IMR-90 (cell line): ENCODE results near the gene PRXL2C. TPM values are rescaled to one million over a fixed set of nuclear protein-coding genes. Genes with fewer than 3 reads are reported as not detected.

Experiments used
- ATAC-seq: fragments of 200-7000 bp; cut with Tn5 transposase; 2 replicates; pipeline ENCODE4 v1.9.1; 2020; ENCODE audit warnings: low read depth, mild to moderate bottlenecking, moderate library complexity
- BruUV-seq: library from RNA; stranded (reverse); fragments of 400-500 nt; replicated peaks from 2 replicates; lab custom pipeline; 2021; lab: Mats Ljungman, UMichigan
- CTCF ChIA-PET: fragments of 300-600 bp; formaldehyde crosslinking; extraction: SDS; loops from one replicate; lab custom pipeline; 2021; ENCODE audit warnings: antibody characterized with exemption; lab: Yijun Ruan, JAX
- POLR2A ChIA-PET: fragments of 300-600 bp; sonication (Branson Sonifier 250); formaldehyde crosslinking; loops from one replicate; lab custom pipeline; 2022; ENCODE audit warnings: antibody characterized with exemption; ENCODE audit not compliant: unreplicated experiment; lab: Charles Lee
- DNase-seq: peaks from one replicate; pipeline ENCODE4 v3.0.0; 2013
- H2AFZ ChIP-seq: replicated peaks from 2 replicates; pipeline ENCODE3; 2013; ENCODE audit warnings: low read length, mild to moderate bottlenecking; ENCODE audit not compliant: poor library complexity
- H2AK5ac ChIP-seq: 2 replicates; pipeline ENCODE4 v1.6.1; 2013; ENCODE audit warnings: low read depth, low read length, inconsistent platforms
- H2AK9ac ChIP-seq: replicated peaks from 2 replicates; pipeline ENCODE3; 2013; ENCODE audit warnings: mild to moderate bottlenecking, low read depth, low read length, moderate library complexity; ENCODE audit not compliant: poor library complexity
- H2BK120ac ChIP-seq: 2 replicates; pipeline ENCODE4 v1.6.1; 2013; ENCODE audit warnings: low read depth, low read length, inconsistent platforms
- H2BK15ac ChIP-seq: 3 replicates; pipeline ENCODE4 v1.6.1; 2013; ENCODE audit warnings: low read depth, low read length, inconsistent platforms
- H2BK20ac ChIP-seq: 2 replicates; pipeline ENCODE4 v1.6.1; 2013; ENCODE audit warnings: low read depth, mild to moderate bottlenecking, inconsistent platforms, low read length, moderate library complexity
- H2BK5ac ChIP-seq: 2 replicates; pipeline ENCODE4 v1.6.1; 2013; ENCODE audit warnings: mild to moderate bottlenecking, low read depth, low read length, inconsistent platforms; ENCODE audit not compliant: poor library complexity, severe bottlenecking
- H3K14ac ChIP-seq: replicated peaks from 2 replicates; pipeline ENCODE4 v1.6.1; 2013; ENCODE audit warnings: low read depth, low read length, inconsistent platforms
- H3K18ac ChIP-seq: 2 replicates; pipeline ENCODE4 v1.6.1; 2013; ENCODE audit warnings: low read depth, low read length, control low read depth
- H3K23ac ChIP-seq: 2 replicates; pipeline ENCODE4 v1.6.1; 2013; ENCODE audit warnings: low read depth, low read length, inconsistent platforms
- H3K27ac ChIP-seq: 2 replicates; pipeline ENCODE4 v1.5.1; 2013; ENCODE audit warnings: mild to moderate bottlenecking, control low read depth, low read length; ENCODE audit not compliant: insufficient read depth
- H3K27me3 ChIP-seq: 2 replicates; pipeline ENCODE4 v1.6.1; 2013; ENCODE audit warnings: low read length; ENCODE audit not compliant: control insufficient read depth, insufficient read depth
- H3K36me3 ChIP-seq: 2 replicates; pipeline ENCODE4 v1.6.1; 2013; ENCODE audit warnings: low read length, mixed read lengths; ENCODE audit not compliant: control insufficient read depth, insufficient read depth
- H3K4ac ChIP-seq: 2 replicates; pipeline ENCODE4 v1.6.1; 2013; ENCODE audit warnings: low read depth, low read length, inconsistent platforms
- H3K4me1 ChIP-seq: 2 replicates; pipeline ENCODE4 v1.6.1; 2013; ENCODE audit warnings: low read length, mixed read lengths; ENCODE audit not compliant: control insufficient read depth, insufficient read depth
- H3K4me2 ChIP-seq: 2 replicates; pipeline ENCODE4 v1.6.1; 2013; ENCODE audit warnings: low read depth, mild to moderate bottlenecking, control low read depth, low read length, moderate library complexity
- H3K4me3 ChIP-seq: 2 replicates; pipeline ENCODE4 v1.5.1; 2013; ENCODE audit warnings: low read depth, mild to moderate bottlenecking, control low read depth, low read length, moderate library complexity; ENCODE audit not compliant: insufficient read depth
- H3K56ac ChIP-seq: 2 replicates; pipeline ENCODE4 v1.6.1; 2013; ENCODE audit warnings: low read length, inconsistent platforms; ENCODE audit not compliant: insufficient read depth; ENCODE audit errors: extremely low read depth
- H3K79me1 ChIP-seq, 2 experiments: 2 replicates each; pipeline ENCODE4 v1.6.1; 2013; ENCODE audit warnings: low read length in 2 of 2, inconsistent platforms in 1 of 2, low read depth in 1 of 2
- H3K9ac ChIP-seq: 2 replicates; pipeline ENCODE4 v1.6.1; 2013; ENCODE audit warnings: low read depth, low read length, control low read depth
- H3K9me1 ChIP-seq: 2 replicates; pipeline ENCODE4 v1.6.1; 2013; ENCODE audit warnings: low read length, inconsistent platforms; ENCODE audit not compliant: insufficient read depth
- H3K9me3 ChIP-seq: 2 replicates; pipeline ENCODE4 v1.6.1; 2013; ENCODE audit warnings: low read length; ENCODE audit not compliant: control insufficient read depth, insufficient read depth
- H4K20me1 ChIP-seq: 2 replicates; pipeline ENCODE4 v1.6.1; 2013; ENCODE audit warnings: low read length, inconsistent platforms; ENCODE audit not compliant: insufficient read depth
- H4K5ac ChIP-seq: 2 replicates; pipeline ENCODE4 v1.6.1; 2013; ENCODE audit warnings: mild to moderate bottlenecking, low read depth, low read length, control low read depth
- H4K8ac ChIP-seq, 2 experiments: 2 replicates each; pipeline ENCODE4 v1.6.1; 2013; ENCODE audit warnings: low read depth in 2 of 2, low read length in 2 of 2, control low read depth in 1 of 2, inconsistent platforms in 1 of 2
- H4K91ac ChIP-seq: 2 replicates; pipeline ENCODE4 v1.6.1; 2013; ENCODE audit warnings: low read depth, low read length, inconsistent platforms; ENCODE audit not compliant: insufficient read depth
- BHLHE40 ChIP-seq: fragments of 150-350 bp; IDR thresholded peaks from 2 replicates; pipeline ENCODE4 v1.6.1; 2016; ENCODE audit warnings: mild to moderate bottlenecking, low read depth, low read length
- CEBPB ChIP-seq: IDR thresholded peaks from 2 replicates; pipeline ENCODE4 v1.6.1; 2012; ENCODE audit warnings: low read depth, low read length, improper control_type of control experiment
- RCOR1 ChIP-seq: IDR thresholded peaks from 2 replicates; pipeline ENCODE4 v1.6.1; 2012; ENCODE audit warnings: mild to moderate bottlenecking, low read length, improper control_type of control experiment; ENCODE audit not compliant: insufficient replicate concordance
- WGBS, 2 experiments: methylation state at CpG; one replicate each; pipeline versions ENCODE4 v1.1.5 to v1.1.7; 2013; ENCODE audit warnings: missing lambda C conversion rate in 2 of 2; ENCODE audit not compliant: insufficient read length in 1 of 2; ENCODE audit errors: extremely low coverage in 2 of 2; 5-methylcytosine and 5-hydroxymethylcytosine counted together
- dilution Hi-C: fragments of 300-500 bp; cut with HindIII; formaldehyde crosslinking; loops from one replicate; pipeline ENCODE4 v1.14.3; 2018; ENCODE audit warnings: low sequenced_read_pairs; ENCODE audit not compliant: unreplicated experiment
- in situ Hi-C: fragments of 300-500 bp; cut with MboI; formaldehyde crosslinking; loops from 3 replicates; pipeline ENCODE4 v1.14.3; 2019; ENCODE audit warnings: low sequenced_read_pairs, inconsistent platforms, mixed read lengths
- intact Hi-C: fragments of 100-400 bp; cut with micrococcal nuclease; formaldehyde crosslinking; loops from 2 replicates; pipeline ENCODE4 v1.10.0; 2022
- polyA plus RNA-seq, 3 experiments: library from polyadenylated mRNA; depleted of rRNA; stranded (reverse); fragments of >200 nt; gene quantifications; 2 replicates each; pipeline ENCODE4 v1.2.3, GENCODE V29; 2012; ENCODE audit warnings: low replicate concordance in 1 of 3
- total RNA-seq: library from RNA; depleted of rRNA; stranded (reverse); fragments of >200 nt; gene quantifications from 2 replicates; pipeline ENCODE4 v1.2.3, GENCODE V29; 2012
- TF ChIP-seq, protein P1 (sequence below): conservative IDR thresholded peaks from 2 replicates; pipeline ENCODE4 v1.5.1; 2012; ENCODE audit warnings: mild to moderate bottlenecking, low read depth, low read length, improper control_type of control experiment

PRXL2C gene
- total and polyA plus RNA-seq, 2 of the 4 experiments (the other 2 are of a cell fraction), result 2.7 to 9.0 TPM

DNA sequence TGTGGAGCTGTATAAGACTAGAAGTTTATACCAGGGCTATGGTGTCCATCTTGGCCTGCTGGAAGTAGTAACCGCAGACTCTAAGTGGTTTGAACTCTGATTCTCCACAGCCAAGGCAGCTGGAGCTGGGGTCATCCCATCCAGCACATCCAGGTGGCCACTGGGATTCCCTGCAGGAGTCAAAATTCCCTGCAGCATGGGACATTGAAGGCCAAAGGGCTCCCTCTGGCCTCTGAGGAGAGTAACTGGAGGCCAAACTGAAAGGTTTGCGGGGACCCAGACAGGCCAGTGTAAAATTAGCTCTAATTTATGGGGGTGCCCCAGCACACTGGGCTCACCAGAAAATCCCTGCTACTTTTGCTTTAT lies 12.2 kb upstream of the PRXL2C start:
- DNase-seq, result no peak
- TF ChIP-seq CEBPB, result no peak
- TF ChIP-seq RCOR1, result no peak
- TF ChIP-seq, protein P1, sequence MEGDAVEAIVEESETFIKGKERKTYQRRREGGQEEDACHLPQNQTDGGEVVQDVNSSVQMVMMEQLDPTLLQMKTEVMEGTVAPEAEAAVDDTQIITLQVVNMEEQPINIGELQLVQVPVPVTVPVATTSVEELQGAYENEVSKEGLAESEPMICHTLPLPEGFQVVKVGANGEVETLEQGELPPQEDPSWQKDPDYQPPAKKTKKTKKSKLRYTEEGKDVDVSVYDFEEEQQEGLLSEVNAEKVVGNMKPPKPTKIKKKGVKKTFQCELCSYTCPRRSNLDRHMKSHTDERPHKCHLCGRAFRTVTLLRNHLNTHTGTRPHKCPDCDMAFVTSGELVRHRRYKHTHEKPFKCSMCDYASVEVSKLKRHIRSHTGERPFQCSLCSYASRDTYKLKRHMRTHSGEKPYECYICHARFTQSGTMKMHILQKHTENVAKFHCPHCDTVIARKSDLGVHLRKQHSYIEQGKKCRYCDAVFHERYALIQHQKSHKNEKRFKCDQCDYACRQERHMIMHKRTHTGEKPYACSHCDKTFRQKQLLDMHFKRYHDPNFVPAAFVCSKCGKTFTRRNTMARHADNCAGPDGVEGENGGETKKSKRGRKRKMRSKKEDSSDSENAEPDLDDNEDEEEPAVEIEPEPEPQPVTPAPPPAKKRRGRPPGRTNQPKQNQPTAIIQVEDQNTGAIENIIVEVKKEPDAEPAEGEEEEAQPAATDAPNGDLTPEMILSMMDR, result no peak
- no peak for TF ChIP-seq BHLHE40
- Histone ChIP-seq H4K5ac (no peak overlapping the region), H2AK5ac (no peak overlapping the region), H3K36me3 (no peaks in the 10 kb centered on the region), H4K20me1 (no peaks in the 10 kb centered on the region), H3K9ac (no peak overlapping the region), H3K18ac (no peak overlapping the region), H4K91ac (no peak overlapping the region), H2BK5ac (no peak overlapping the region), H3K14ac (no peak overlapping the region), H2AFZ (no peak overlapping the region), H2AK9ac (no peak overlapping the region), H2BK20ac (no peak overlapping the region), H3K4me3 (no peak overlapping the region), H3K79me1 (no peaks in the 10 kb centered on the region), H3K27me3 (no peaks in the 10 kb centered on the region), H3K23ac (no peak overlapping the region), H4K8ac (no peak overlapping the region), H3K4me1 (no peaks in the 10 kb centered on the region), H3K56ac (no peak overlapping the region), H3K4me2 (no peak overlapping the region), H3K4ac (no peak overlapping the region), H2BK120ac (no peak overlapping the region), H2BK15ac (no peak overlapping the region), H3K27ac (no peak overlapping the region), H3K9me1 (no peaks in the 10 kb centered on the region), H3K9me3 (no peaks in the 10 kb centered on the region)
- BruUV-seq, result no TSS peak
- no peak for ATAC-seq
- POLR2A ChIA-PET, result no interaction called here
- intact Hi-C loops, result loop anchor here (1.0 to 5.0 kb wide), 2 partner anchors 215 to 435 kb away; partner anchors contain the start of gene HABP4
- dilution Hi-C loops, result no loop called here
- in situ Hi-C loops, result loop anchor here (5.0 kb wide), 1 partner anchor 340 kb away; no protein-coding TSS in a partner anchor
- no CpG with 5 or more reads among the region's 2 CpGs for WGBS, 2 experiments
- CTCF ChIA-PET, result interaction anchor here (1.0 to 2.0 kb wide), 5 partner anchors 10 to 343 kb away, joined by 3 to 12 read pairs (median 4); no protein-coding TSS in a partner anchor
